Mesendoderm (in vitro differentiated cells): ENCODE data around the gene DEFB118. TPM values are rescaled to one million over a fixed set of nuclear protein-coding genes. Genes with fewer than 3 reads are reported as not detected.

Experiments used
- DNase-seq: peaks from one replicate; pipeline ENCODE4 v3.0.0; 2013
- H2AK5ac ChIP-seq: 2 replicates; pipeline ENCODE4 v1.6.1; 2013; ENCODE audit warnings: low read length, inconsistent platforms
- H2BK120ac ChIP-seq: 2 replicates; pipeline ENCODE4 v1.6.1; 2013; ENCODE audit warnings: low read depth, mild to moderate bottlenecking, low read length, moderate library complexity, mixed read lengths
- H2BK15ac ChIP-seq: replicated peaks from 2 replicates; pipeline ENCODE4 v1.6.1; 2013; ENCODE audit warnings: low read depth, mild to moderate bottlenecking, moderate library complexity
- H2BK5ac ChIP-seq: 2 replicates; pipeline ENCODE4 v1.6.1; 2013; ENCODE audit warnings: low read length, inconsistent platforms
- H3K18ac ChIP-seq: 2 replicates; pipeline ENCODE4 v1.6.1; 2013; ENCODE audit warnings: mild to moderate bottlenecking, low read length, mixed read lengths
- H3K23ac ChIP-seq: one replicate; pipeline ENCODE4 v1.6.1; 2013; ENCODE audit warnings: low read length
- H3K27ac ChIP-seq: 2 replicates; pipeline ENCODE4 v1.5.1; 2013; ENCODE audit warnings: low read depth, mild to moderate bottlenecking, inconsistent platforms, low read length, moderate library complexity
- H3K27me3 ChIP-seq: 2 replicates; pipeline ENCODE4 v1.6.1; 2013; ENCODE audit warnings: low read length, control low read depth, mild to moderate bottlenecking, inconsistent platforms; ENCODE audit not compliant: insufficient read depth, poor library complexity
- H3K36me3 ChIP-seq: 2 replicates; pipeline ENCODE4 v1.6.1; 2013; ENCODE audit warnings: low read length, inconsistent platforms; ENCODE audit not compliant: control insufficient read depth, insufficient read depth
- H3K4ac ChIP-seq: one replicate; pipeline ENCODE4 v1.6.1; 2013; ENCODE audit warnings: low read depth, mild to moderate bottlenecking, low read length, moderate library complexity
- H3K4me1 ChIP-seq: 2 replicates; pipeline ENCODE4 v1.6.1; 2013; ENCODE audit warnings: low read depth, low read length, inconsistent platforms; ENCODE audit not compliant: control insufficient read depth
- H3K4me2 ChIP-seq: 2 replicates; pipeline ENCODE4 v1.6.1; 2013; ENCODE audit warnings: low read length
- H3K4me3 ChIP-seq: 2 replicates; pipeline ENCODE4 v1.5.1; 2013; ENCODE audit warnings: mild to moderate bottlenecking, low read length
- H3K56ac ChIP-seq: one replicate; pipeline ENCODE4 v1.6.1; 2013; ENCODE audit warnings: low read length
- H3K79me1 ChIP-seq: 2 replicates; pipeline ENCODE4 v1.6.1; 2013; ENCODE audit warnings: low read length, inconsistent platforms
- H3K79me2 ChIP-seq: 2 replicates; pipeline ENCODE4 v1.6.1; 2013; ENCODE audit warnings: mild to moderate bottlenecking, low read length; ENCODE audit not compliant: control insufficient read depth, insufficient read depth
- H3K9ac ChIP-seq: 2 replicates; pipeline ENCODE4 v1.6.1; 2013; ENCODE audit warnings: low read length, inconsistent platforms
- H4K5ac ChIP-seq: one replicate; pipeline ENCODE4 v1.6.1; 2013; ENCODE audit warnings: low read length
- H4K8ac ChIP-seq: one replicate; pipeline ENCODE4 v1.6.1; 2013; ENCODE audit warnings: low read depth, mild to moderate bottlenecking, control low read depth, low read length, moderate library complexity
- WGBS: extraction: QIAGEN DNeasy Blood & Tissue Kit; methylation state at CpG from one replicate; pipeline ENCODE4 v1.1.7; 2013; ENCODE audit warnings: low lambda C conversion rate, missing lambda C conversion rate; ENCODE audit not compliant: insufficient coverage; ENCODE audit errors: extremely low coverage; 5-methylcytosine and 5-hydroxymethylcytosine counted together
- polyA plus RNA-seq, 2 experiments: library from polyadenylated mRNA; stranded (reverse); fragments of 200-250 nt; gene quantifications; one replicate each; pipeline ENCODE4 v1.2.3, GENCODE V29; 2013

The DEFB118 gene, protein sequence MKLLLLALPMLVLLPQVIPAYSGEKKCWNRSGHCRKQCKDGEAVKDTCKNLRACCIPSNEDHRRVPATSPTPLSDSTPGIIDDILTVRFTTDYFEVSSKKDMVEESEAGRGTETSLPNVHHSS
- polyA plus RNA-seq (2013, experiment 1 of 2): not detected
- not detected for polyA plus RNA-seq (2013, experiment 2 of 2)

DNA sequence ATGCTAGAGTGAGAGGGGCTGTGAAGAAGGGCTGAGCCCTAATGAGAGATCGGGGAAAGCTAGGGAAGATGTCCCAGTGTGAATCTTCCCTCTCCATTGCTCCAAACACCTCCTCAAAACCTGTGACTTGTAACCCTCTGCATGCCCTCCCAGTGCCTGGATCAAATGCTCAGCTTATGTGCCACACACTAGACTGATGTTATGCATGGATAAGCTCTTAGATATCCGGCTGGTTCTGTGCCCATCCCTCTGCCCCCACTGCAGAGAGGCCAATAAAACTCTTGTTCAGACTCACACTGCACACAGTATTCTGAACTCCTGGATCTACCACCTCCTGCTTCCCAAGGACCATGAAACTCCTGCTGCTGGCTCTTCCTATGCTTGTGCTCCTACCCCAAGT is at the start of gene DEFB118:
Gene DEFB118, plus strand, starts transcription at position 301 of the 400 bp plus-strand sequence. Its CDS starts 50 bp downstream, at position 351.
- Histone ChIP-seq H3K18ac (no peak within 1 kb of the TSS), H3K4ac (no peak within 1 kb of the TSS), H2BK5ac (no peak within 1 kb of the TSS), H3K79me2 (no peaks in the 10 kb centered on the region), H3K9ac (no peak within 1 kb of the TSS), H4K5ac (no peak within 1 kb of the TSS), H3K79me1 (no peaks in the 10 kb centered on the region), H3K27me3 (no peaks in the 10 kb centered on the region), H2BK120ac (no peak within 1 kb of the TSS), H3K36me3 (no peaks in the 10 kb centered on the region), H3K4me3 (no peak within 1 kb of the TSS), H3K27ac (no peak within 1 kb of the TSS), H3K23ac (no peak within 1 kb of the TSS), H3K4me1 (no peaks in the 10 kb centered on the region), H2AK5ac (no peak within 1 kb of the TSS), H2BK15ac (no peak within 1 kb of the TSS), H3K56ac (no peak within 1 kb of the TSS), H4K8ac (no peak within 1 kb of the TSS), H3K4me2 (no peak within 1 kb of the TSS)
- no CpG with 5 or more reads among the region's 2 CpGs for WGBS
- no peak for DNase-seq

DNA sequence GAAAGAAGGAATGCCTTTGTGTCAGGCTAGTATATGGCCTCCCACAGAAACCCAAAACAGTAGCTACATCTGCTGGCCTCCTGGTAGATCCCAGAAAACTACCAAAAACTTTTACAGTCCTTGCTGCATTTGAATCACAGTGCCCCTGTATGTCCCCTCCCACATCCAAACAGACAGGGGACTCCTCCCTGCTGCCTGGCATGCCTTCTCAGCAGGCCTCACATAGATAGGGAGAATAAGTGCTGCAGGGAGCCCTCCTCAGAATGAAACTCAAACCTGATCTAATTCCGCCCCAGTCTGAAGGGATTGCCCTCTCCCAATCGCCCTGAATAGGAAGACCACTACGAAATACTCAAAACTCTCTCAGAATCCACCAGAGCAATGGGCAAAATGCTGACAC is 45.9 kb upstream of the DEFB118 start:
- no peaks in the 10 kb centered on the region for H3K27me3 ChIP-seq
- no peaks in the 10 kb centered on the region for H3K79me1 ChIP-seq
- H3K56ac ChIP-seq: no peak overlapping the region
- no CpG with 5 or more reads among the region's 3 CpGs for WGBS
- no peak overlapping the region for H3K4ac ChIP-seq
- no peak overlapping the region for H3K18ac ChIP-seq
- no peak overlapping the region for H2BK5ac ChIP-seq
- H3K79me2 ChIP-seq: no peaks in the 10 kb centered on the region
- no peak overlapping the region for H3K27ac ChIP-seq
- no peak overlapping the region for H4K5ac ChIP-seq
- H3K4me2 ChIP-seq: no peak overlapping the region
- H3K4me1 ChIP-seq: no peaks in the 10 kb centered on the region
- no peak overlapping the region for H2BK120ac ChIP-seq
- H2AK5ac ChIP-seq: no peak overlapping the region
- no peak overlapping the region for H3K9ac ChIP-seq
- no peak for DNase-seq
- no peak overlapping the region for H2BK15ac ChIP-seq
- H3K23ac ChIP-seq: no peak overlapping the region
- H3K4me3 ChIP-seq: no peak overlapping the region
- H3K36me3 ChIP-seq: no peaks in the 10 kb centered on the region
- no peak overlapping the region for H4K8ac ChIP-seq

DNA sequence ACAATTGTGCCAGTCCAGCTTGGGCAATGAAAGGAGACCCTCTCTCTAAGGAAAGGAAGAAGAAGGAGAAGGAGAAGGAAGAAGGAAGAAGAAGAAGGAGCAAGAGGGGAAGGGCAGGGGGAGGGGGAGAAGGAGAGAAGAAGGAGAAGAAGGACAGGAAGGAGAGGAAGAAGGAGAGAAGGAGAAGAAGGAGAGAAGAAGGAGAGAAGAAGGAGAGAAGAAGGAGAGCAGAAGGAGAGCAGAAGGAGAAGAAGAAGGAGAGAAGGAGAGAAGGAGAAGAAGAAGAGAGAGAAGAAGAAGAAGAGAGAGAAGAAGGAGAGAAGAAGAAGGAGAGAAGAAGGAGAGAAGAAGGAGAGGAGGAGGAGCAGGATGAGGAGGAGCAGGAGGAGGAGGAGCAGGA is 37.5 kb upstream of the DEFB118 start:
- Histone ChIP-seq H3K79me1 (no peaks in the 10 kb centered on the region), H4K8ac (no peak overlapping the region), H3K4me3 (no peak overlapping the region), H2BK15ac (no peak overlapping the region), H3K79me2 (no peaks in the 10 kb centered on the region), H2BK120ac (no peak overlapping the region), H4K5ac (no peak overlapping the region), H3K4ac (no peak overlapping the region), H3K4me2 (no peak overlapping the region), H3K27me3 (no peaks in the 10 kb centered on the region), H3K4me1 (no peaks in the 10 kb centered on the region), H3K56ac (no peak overlapping the region), H3K36me3 (no peaks in the 10 kb centered on the region), H2AK5ac (no peak overlapping the region), H2BK5ac (no peak overlapping the region), H3K9ac (no peak overlapping the region), H3K23ac (no peak overlapping the region), H3K18ac (no peak overlapping the region), H3K27ac (no peak overlapping the region)
- no peak for DNase-seq

DNA sequence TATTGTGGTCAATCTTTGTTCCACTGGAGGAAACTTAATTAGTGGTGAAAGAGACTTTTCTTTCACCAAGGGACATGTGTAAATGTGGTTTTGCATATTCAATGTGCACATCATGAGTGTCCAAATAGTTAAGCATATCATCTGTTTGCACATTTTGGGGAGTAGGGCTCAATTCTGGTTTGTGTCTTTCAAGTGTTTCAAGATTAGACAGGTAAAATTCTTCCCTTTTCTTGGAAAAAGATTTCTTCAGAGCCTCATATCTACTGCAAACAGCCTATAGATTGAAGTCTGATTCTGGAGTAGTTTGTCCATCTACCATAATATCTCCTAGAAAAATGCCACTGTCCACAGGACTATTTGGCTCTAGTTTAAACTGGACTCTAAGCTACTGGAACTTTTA is 26.9 kb upstream of the DEFB118 start:
- no peak overlapping the region for H3K18ac ChIP-seq
- H3K23ac ChIP-seq: no peak overlapping the region
- no peak overlapping the region for H3K4me2 ChIP-seq
- H3K79me1 ChIP-seq: no peaks in the 10 kb centered on the region
- H2BK5ac ChIP-seq: no peak overlapping the region
- no peak for DNase-seq
- H3K4ac ChIP-seq: no peak overlapping the region
- no peak overlapping the region for H4K5ac ChIP-seq
- no peak overlapping the region for H3K56ac ChIP-seq
- H2BK120ac ChIP-seq: no peak overlapping the region
- H2BK15ac ChIP-seq: no peak overlapping the region
- H3K4me1 ChIP-seq: no peaks in the 10 kb centered on the region
- no peak overlapping the region for H3K9ac ChIP-seq
- H2AK5ac ChIP-seq: no peak overlapping the region
- H3K4me3 ChIP-seq: no peak overlapping the region
- H3K79me2 ChIP-seq: no peaks in the 10 kb centered on the region
- H3K36me3 ChIP-seq: no peaks in the 10 kb centered on the region
- no peak overlapping the region for H4K8ac ChIP-seq
- no peak overlapping the region for H3K27ac ChIP-seq
- no peaks in the 10 kb centered on the region for H3K27me3 ChIP-seq

DNA sequence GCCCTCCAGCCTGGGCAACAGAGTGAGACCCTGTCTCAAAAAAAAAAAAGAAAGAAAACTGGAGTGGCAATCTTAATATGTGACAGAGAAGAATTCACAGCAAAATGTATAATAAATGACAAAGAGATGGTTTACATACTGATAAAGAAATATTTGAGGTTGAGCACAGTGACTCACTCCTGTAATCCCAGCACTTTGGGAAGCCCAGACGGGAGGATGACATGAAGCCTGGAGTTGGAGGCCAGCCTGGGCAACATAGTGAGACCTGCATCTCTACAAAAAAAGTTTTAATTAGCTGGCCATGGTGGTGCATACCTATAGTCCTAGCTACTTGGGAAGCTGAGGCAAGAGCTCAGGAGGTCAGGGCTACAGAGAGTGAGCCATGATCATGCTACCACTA is 12.4 kb upstream of the DEFB118 start:
- no peak overlapping the region for H3K4ac ChIP-seq
- no peaks in the 10 kb centered on the region for H3K4me1 ChIP-seq
- no peaks in the 10 kb centered on the region for H3K27me3 ChIP-seq
- H4K8ac ChIP-seq: no peak overlapping the region
- H3K4me2 ChIP-seq: no peak overlapping the region
- H3K79me1 ChIP-seq: no peaks in the 10 kb centered on the region
- no peak for DNase-seq
- H3K36me3 ChIP-seq: no peaks in the 10 kb centered on the region
- no peak overlapping the region for H3K23ac ChIP-seq
- no peak overlapping the region for H3K9ac ChIP-seq
- H3K56ac ChIP-seq: no peak overlapping the region
- no peak overlapping the region for H3K27ac ChIP-seq
- H2BK15ac ChIP-seq: no peak overlapping the region
- no CpG with 5 or more reads among the region's 1 CpG for WGBS
- no peak overlapping the region for H2BK120ac ChIP-seq
- no peak overlapping the region for H3K18ac ChIP-seq
- H2AK5ac ChIP-seq: no peak overlapping the region
- H3K4me3 ChIP-seq: no peak overlapping the region
- H2BK5ac ChIP-seq: no peak overlapping the region
- H4K5ac ChIP-seq: no peak overlapping the region
- no peaks in the 10 kb centered on the region for H3K79me2 ChIP-seq

GRCh38 chr20:31363295-31363694 is 5.1 kb upstream of the DEFB118 start:
- Histone ChIP-seq H2AK5ac (no peak overlapping the region), H3K18ac (no peak overlapping the region), H3K23ac (no peak overlapping the region), H3K9ac (no peak overlapping the region), H2BK15ac (no peak overlapping the region), H3K4ac (no peak overlapping the region), H3K56ac (no peak overlapping the region), H3K27ac (no peak overlapping the region), H3K79me1 (no peaks in the 10 kb centered on the region), H2BK5ac (no peak overlapping the region), H3K79me2 (no peaks in the 10 kb centered on the region), H3K4me1 (no peaks in the 10 kb centered on the region), H3K36me3 (no peaks in the 10 kb centered on the region), H3K4me2 (no peak overlapping the region), H2BK120ac (no peak overlapping the region), H4K8ac (no peak overlapping the region), H3K4me3 (no peak overlapping the region), H3K27me3 (no peaks in the 10 kb centered on the region), H4K5ac (no peak overlapping the region)
- WGBS: no CpG with 5 or more reads among the region's 4 CpGs
- no peak for DNase-seq
